GM19239 (cell line): ENCODE data around the gene DSCAM.

Experiments
- DNase-seq: peaks from one replicate; pipeline ENCODE4 v3.0.0; 2011; ENCODE audit warnings: low spot score; ENCODE audit not compliant: insufficient read length
- FAIRE-seq: peaks from 2 replicates; lab custom pipeline; 2011; peaks lifted over from hg19 to GRCh38; lab: Jason Lieb, UNC

The DSCAM gene

GRCh38 chr21:39984286-39984991 is 862.5 kb downstream of the DSCAM start:
- DNase-seq (no peak), FAIRE-seq (no peak)

DNA sequence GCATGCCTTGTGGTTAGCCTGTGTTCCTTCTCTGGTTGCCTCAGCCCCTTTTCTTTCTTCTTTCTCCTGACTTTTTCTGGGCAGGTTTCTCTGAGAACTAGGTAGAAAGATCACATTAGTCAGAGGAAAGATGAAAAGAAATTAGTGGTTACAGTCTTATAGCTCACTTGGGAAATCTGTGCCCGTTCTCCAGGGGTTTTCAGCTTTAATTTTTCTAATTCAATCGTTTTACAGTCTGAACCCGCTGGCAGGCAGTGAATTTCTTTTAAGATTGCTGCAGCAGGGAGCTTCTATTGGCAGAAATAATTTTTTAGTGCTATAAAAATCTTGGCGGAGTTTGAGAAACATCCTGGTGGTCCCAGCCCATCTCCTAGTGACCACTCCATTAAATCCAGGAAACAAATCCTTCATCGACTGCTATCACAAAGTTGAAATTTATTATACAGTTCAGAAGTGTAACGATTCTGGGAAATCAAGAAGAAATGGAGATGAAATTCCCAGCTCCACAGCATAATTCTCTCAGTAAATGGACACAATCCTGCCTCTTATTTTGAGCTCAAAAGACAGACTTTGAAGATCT is 866.6 kb downstream of the DSCAM start:
- no peak for FAIRE-seq

DNA sequence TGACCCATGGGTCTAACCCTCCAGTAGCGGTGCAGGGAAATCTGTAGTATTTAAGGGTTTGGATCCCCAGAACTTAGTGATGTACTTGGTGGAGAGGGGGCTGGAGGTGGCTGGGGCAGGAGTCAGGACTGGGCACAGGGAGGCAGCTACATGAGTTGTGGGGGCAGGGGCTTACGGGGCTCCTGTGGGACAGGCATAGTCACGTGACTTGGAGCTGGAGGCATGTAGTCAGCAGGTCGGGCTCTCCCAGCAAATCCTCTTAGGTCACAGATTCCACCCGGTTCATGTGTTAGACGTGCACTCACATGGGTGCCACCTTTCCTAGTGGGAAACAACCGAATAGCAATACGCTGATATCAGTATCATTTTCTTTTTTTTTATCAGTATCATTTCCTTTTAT is 867.6 kb downstream of the DSCAM start:
- no peak for DNase-seq
- FAIRE-seq, result no peak

More for the DNA sequence above, 866.6 kb downstream of the DSCAM start:
- no peak for DNase-seq

DNA sequence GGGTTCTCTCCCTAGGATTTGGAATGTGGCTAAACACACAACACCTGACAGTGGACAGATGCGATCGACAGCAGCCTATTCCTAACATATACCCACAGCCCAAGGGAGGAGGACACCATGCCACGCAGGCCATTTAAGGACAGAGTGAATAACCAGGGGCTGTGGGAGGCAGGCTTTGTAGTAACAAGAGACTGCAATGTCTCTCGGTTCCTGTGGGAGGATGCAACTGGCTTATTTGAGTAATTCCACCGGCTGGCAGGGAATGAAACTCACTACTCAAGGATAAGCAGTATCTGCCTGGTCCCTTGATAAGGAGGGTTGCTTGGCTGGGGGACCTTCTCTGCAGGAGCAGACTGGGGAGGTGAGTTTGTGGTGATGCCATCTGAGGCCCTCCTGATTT is 870.2 kb downstream of the DSCAM start:
- DNase-seq, result no peak
- no peak for FAIRE-seq

DNA sequence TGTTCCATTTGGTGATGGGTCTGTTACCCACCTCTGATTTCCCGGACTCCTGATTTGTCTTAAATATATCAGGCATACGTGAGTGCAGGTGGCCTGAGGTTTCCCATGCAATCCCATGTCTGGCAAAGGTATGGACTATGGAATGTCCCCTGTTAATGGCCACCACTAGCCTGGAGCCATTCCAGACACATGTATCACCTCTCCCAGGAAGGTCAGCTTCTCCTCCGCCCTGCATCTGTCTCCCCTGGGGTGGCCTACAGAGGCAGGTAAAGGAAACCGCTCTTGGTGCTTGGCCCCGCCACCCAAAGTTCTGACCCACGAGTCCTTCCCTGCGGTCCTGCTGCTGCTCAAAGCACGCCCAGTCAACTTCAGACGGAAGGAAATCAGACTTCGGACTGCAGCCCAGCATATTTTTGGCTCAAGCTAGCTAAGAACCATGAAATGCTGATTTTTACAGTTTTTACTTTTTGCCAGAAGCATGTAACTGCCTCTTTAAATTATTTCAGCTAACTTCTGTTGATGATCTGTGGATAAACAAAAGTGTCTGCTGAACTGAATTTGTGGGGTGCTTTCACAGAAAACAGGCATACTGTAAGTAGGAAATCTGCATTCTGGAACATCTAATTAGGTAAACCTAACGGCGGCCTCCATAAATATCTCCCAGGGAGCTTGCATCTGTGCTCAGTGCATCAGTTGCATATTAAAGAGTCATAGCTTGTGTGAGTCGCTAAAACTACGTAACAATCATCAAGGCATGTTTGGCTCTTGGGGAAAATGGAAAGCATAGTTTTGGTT is 873.8 kb downstream of the DSCAM start:
- FAIRE-seq (no peak), DNase-seq (no peak)

- FAIRE-seq, result no peak
- no peak for DNase-seq
These were observed 874.5 kb downstream of the DSCAM start for GRCh38 chr21:39972471-39972870.

DNA sequence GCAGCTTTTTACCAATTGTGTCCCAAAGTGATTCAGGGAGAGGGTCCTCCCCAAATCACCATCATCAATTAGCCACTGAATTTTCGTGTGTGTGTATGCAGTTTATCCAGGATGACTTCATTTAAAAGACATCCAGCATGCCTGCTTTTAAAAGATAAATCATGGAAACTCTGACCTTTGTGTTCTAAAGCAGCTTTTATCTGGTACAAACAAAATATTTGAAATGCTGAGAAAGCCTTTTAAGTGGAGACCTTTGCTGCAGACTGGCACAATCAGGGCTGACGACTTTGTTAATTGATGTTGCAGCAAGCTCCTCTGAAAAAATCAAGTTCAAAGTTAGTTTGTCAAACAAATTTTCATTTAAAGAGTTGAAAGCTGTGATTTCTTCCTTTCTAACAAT is 875.0 kb downstream of the DSCAM start:
- FAIRE-seq (no peak), DNase-seq (no peak)

GRCh38 chr21:39969691-39970364 is 877.1 kb downstream of the DSCAM start:
- FAIRE-seq (no peak), DNase-seq (no peak)

GRCh38 chr21:39968010-39968409 is 878.9 kb downstream of the DSCAM start:
- FAIRE-seq, result no peak
- DNase-seq, result no peak

DNA sequence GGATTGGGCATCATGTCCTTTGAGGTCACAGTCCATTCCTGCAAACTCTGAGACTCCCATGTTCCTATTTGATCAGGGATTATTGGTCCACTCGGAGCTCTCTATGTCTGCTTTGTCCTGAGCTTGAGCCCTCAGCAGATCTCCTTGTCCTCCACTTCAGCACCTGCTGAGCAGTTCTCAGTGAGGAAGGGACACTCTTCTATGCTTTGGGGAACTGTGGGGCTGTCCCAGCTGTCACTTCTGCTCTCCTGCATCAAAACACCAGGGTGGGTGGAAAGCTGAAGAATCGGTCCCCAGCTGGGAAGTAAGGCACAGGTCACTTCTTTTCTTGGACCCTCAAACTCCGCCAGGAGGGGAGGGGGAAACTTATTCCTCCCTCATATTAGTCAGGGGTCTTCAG is 880.2 kb downstream of the DSCAM start:
- FAIRE-seq (no peak), DNase-seq (no peak)

GRCh38 chr21:39965026-39965425 is 881.9 kb downstream of the DSCAM start:
- no peak for DNase-seq
- FAIRE-seq, result no peak

- FAIRE-seq (no peak), DNase-seq (no peak)
These were observed 885.7 kb downstream of the DSCAM start for GRCh38 chr21:39961251-39961650.
